Measurements from ENCODE around the gene MMP14.

DNA sequence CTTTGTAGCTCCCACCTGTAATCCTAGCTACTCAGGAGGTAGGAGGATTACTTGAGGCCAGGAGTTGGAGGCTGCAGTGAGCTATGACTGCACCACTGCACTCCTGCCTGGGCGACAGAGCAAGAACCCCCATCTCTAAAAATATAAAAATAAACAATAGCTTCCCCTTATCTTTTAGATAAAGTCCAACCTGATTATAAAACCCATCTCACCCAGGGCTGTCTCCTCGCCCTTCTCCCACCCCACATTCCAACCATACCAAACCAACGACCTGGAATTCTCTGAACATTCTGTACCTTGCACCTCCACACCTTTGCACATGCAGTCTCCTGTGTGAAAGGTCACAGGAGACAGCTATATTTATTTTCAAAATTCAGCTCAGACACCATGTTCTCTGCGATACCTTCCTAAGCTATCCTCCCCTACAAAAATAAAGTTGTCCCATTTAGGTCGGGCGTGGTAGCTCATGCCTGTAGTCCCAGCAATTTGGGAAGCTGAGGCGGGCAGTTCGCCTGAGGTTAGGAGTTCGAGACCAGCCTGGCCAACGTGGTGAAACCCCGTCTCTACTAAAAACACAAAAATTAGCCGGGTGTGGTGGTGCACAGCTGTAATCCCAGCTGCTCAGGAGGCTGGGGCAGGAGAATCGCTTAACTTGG is 28.8 kb upstream of the MMP14 start:
- TF ChIP-seq, protein P1, sequence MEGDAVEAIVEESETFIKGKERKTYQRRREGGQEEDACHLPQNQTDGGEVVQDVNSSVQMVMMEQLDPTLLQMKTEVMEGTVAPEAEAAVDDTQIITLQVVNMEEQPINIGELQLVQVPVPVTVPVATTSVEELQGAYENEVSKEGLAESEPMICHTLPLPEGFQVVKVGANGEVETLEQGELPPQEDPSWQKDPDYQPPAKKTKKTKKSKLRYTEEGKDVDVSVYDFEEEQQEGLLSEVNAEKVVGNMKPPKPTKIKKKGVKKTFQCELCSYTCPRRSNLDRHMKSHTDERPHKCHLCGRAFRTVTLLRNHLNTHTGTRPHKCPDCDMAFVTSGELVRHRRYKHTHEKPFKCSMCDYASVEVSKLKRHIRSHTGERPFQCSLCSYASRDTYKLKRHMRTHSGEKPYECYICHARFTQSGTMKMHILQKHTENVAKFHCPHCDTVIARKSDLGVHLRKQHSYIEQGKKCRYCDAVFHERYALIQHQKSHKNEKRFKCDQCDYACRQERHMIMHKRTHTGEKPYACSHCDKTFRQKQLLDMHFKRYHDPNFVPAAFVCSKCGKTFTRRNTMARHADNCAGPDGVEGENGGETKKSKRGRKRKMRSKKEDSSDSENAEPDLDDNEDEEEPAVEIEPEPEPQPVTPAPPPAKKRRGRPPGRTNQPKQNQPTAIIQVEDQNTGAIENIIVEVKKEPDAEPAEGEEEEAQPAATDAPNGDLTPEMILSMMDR (IDR thresholded peaks at IDR 0.05): no peak
- TF ChIP-seq POLR2A (IDR thresholded peaks at IDR 0.05): no peak
